H9 (cell line): ENCODE data around the gene SPATA2L. TPM values are rescaled to one million over a fixed set of nuclear protein-coding genes. Genes with fewer than 3 reads are reported as not detected.
A peak's percentile ranks its signal among the peaks of the same experiment; 100 is the strongest.

Experiments used
- DNase-seq: peaks from one replicate; pipeline ENCODE4 v3.0.0-alpha.2; 2017
- H2AFZ ChIP-seq: one replicate; pipeline ENCODE4 v1.6.1; 2013; ENCODE audit warnings: mild to moderate bottlenecking, low read length, control low read depth, moderate library complexity
- H2AK5ac ChIP-seq: 2 replicates; pipeline ENCODE4 v1.6.1; 2013; ENCODE audit warnings: low read length, control low read depth, mixed read lengths; ENCODE audit not compliant: insufficient read length
- H2BK120ac ChIP-seq: one replicate; pipeline ENCODE4 v1.6.1; 2013; ENCODE audit warnings: low read depth, mild to moderate bottlenecking, low read length, control low read depth, inconsistent platforms; ENCODE audit not compliant: poor library complexity, severe bottlenecking
- H2BK12ac ChIP-seq: 2 replicates; pipeline ENCODE4 v1.6.1; 2013; ENCODE audit warnings: low read length, control low read depth, mixed read lengths, low read depth; ENCODE audit not compliant: insufficient read length
- H2BK15ac ChIP-seq: 2 replicates; pipeline ENCODE4 v1.6.1; 2013; ENCODE audit warnings: low read depth, low read length, control low read depth
- H2BK20ac ChIP-seq: one replicate; pipeline ENCODE4 v1.6.1; 2013; ENCODE audit warnings: low read depth, mild to moderate bottlenecking, low read length, control low read depth, inconsistent platforms; ENCODE audit not compliant: poor library complexity, severe bottlenecking
- H2BK5ac ChIP-seq: 2 replicates; pipeline ENCODE4 v1.6.1; 2013; ENCODE audit warnings: low read length, control low read depth, mixed read lengths; ENCODE audit not compliant: insufficient read length
- H3K14ac ChIP-seq: 2 replicates; pipeline ENCODE4 v1.6.1; 2013; ENCODE audit warnings: low read length, control low read depth; ENCODE audit not compliant: insufficient read depth
- H3K18ac ChIP-seq: 2 replicates; pipeline ENCODE4 v1.6.1; 2013; ENCODE audit warnings: low read depth, mild to moderate bottlenecking, mixed read lengths, low read length, control low read depth; ENCODE audit not compliant: insufficient read length
- H3K23ac ChIP-seq: 2 replicates; pipeline ENCODE4 v1.6.1; 2013; ENCODE audit warnings: low read length, control low read depth, mixed read lengths, low read depth; ENCODE audit not compliant: insufficient read length
- H3K23me2 ChIP-seq: 2 replicates; pipeline ENCODE4 v1.6.1; 2013; ENCODE audit warnings: low read depth, mild to moderate bottlenecking, mixed read lengths, low read length, control low read depth; ENCODE audit not compliant: insufficient read length, poor library complexity, severe bottlenecking
- H3K27ac ChIP-seq: 2 replicates; pipeline ENCODE4 v1.5.1; 2013; ENCODE audit warnings: low read length, control low read depth, mixed read lengths, low read depth; ENCODE audit not compliant: insufficient read length
- H3K27me3 ChIP-seq: 2 replicates; pipeline ENCODE4 v1.6.1; 2013; ENCODE audit warnings: low read length, control low read depth, inconsistent platforms; ENCODE audit not compliant: insufficient read depth
- H3K4ac ChIP-seq: 2 replicates; pipeline ENCODE4 v1.6.1; 2013; ENCODE audit warnings: low read depth, mild to moderate bottlenecking, control low read depth, inconsistent platforms, low read length, moderate library complexity
- H3K4me1 ChIP-seq: 2 replicates; pipeline ENCODE4 v1.6.1; 2013; ENCODE audit warnings: low read length, control low read depth, inconsistent platforms; ENCODE audit not compliant: insufficient read depth
- H3K4me2 ChIP-seq: 2 replicates; pipeline ENCODE4 v1.6.1; 2013; ENCODE audit warnings: low read length, control low read depth, mixed read lengths; ENCODE audit not compliant: insufficient read length, insufficient read depth
- H3K56ac ChIP-seq: 2 replicates; pipeline ENCODE4 v1.6.1; 2013; ENCODE audit warnings: low read depth, mild to moderate bottlenecking, mixed read lengths, low read length, control low read depth; ENCODE audit not compliant: insufficient read length
- H3K79me1 ChIP-seq: 2 replicates; pipeline ENCODE4 v1.6.1; 2013; ENCODE audit warnings: low read depth, mild to moderate bottlenecking, moderate library complexity, low read length, control low read depth, inconsistent platforms; ENCODE audit not compliant: insufficient read depth, poor library complexity, severe bottlenecking
- H3K79me2 ChIP-seq: 2 replicates; pipeline ENCODE4 v1.6.1; 2013; ENCODE audit warnings: low read length, control low read depth, inconsistent platforms; ENCODE audit not compliant: insufficient read depth
- H3K9ac ChIP-seq: 2 replicates; pipeline ENCODE4 v1.6.1; 2013; ENCODE audit warnings: low read length, control low read depth, mixed read lengths; ENCODE audit not compliant: insufficient read length; ENCODE audit errors: extremely low read depth
- H3K9me3 ChIP-seq: one replicate; pipeline ENCODE4 v1.6.1; 2013; ENCODE audit warnings: low read depth, low read length, inconsistent platforms; ENCODE audit not compliant: control insufficient read depth
- H3T11ph ChIP-seq: one replicate; pipeline ENCODE4 v1.6.1; 2013; ENCODE audit warnings: mild to moderate bottlenecking, low read length, control low read depth, inconsistent platforms
- H4K20me1 ChIP-seq: one replicate; pipeline ENCODE4 v1.6.1; 2013; ENCODE audit not compliant: control insufficient read depth, insufficient read length, insufficient read depth
- H4K5ac ChIP-seq: 2 replicates; pipeline ENCODE4 v1.6.1; 2013; ENCODE audit warnings: low read depth, mild to moderate bottlenecking, mixed read lengths, low read length, control low read depth; ENCODE audit not compliant: insufficient read length
- H4K8ac ChIP-seq: replicated peaks from 2 replicates; pipeline ENCODE4 v1.6.1; 2013; ENCODE audit warnings: low read length, control low read depth, mixed read lengths, low read depth; ENCODE audit not compliant: insufficient read length
- H4K91ac ChIP-seq: 2 replicates; pipeline ENCODE4 v1.6.1; 2013; ENCODE audit warnings: low read depth, mild to moderate bottlenecking, moderate library complexity, mixed read lengths, low read length, control low read depth; ENCODE audit not compliant: insufficient read length
- H3K27ac Mint-ChIP-seq, 3 experiments: 2 replicates in 2 of 3; 3 replicates in 1 of 3; pipeline ENCODE4 v1.8.0; 2020 to 2021; ENCODE audit warnings: mixed read lengths in 3 of 3, mild to moderate bottlenecking in 1 of 3, moderate library complexity in 1 of 3
- H3K27me3 Mint-ChIP-seq: 2 replicates; pipeline ENCODE4 v1.8.0; 2021; ENCODE audit warnings: low read depth, mild to moderate bottlenecking, moderate library complexity, mixed read lengths
- H3K36me3 Mint-ChIP-seq, 3 experiments: 2 replicates in 2 of 3; 3 replicates in 1 of 3; pipeline ENCODE4 v1.8.0; 2020 to 2021; ENCODE audit warnings: low read depth in 3 of 3, mixed read lengths in 3 of 3; ENCODE audit not compliant: insufficient read depth in 1 of 3
- H3K4me1 Mint-ChIP-seq, 2 experiments: 2 replicates each; pipeline ENCODE4 v1.8.0; 2020; ENCODE audit warnings: mixed read lengths in 2 of 2
- H3K4me3 Mint-ChIP-seq, 2 experiments: 2 replicates in 1 of 2; 3 replicates in 1 of 2; pipeline ENCODE4 v1.8.0; 2020 to 2021; ENCODE audit warnings: mild to moderate bottlenecking in 2 of 2, mixed read lengths in 2 of 2, moderate library complexity in 1 of 2
- H3K9me3 Mint-ChIP-seq, 2 experiments: 2 replicates in 1 of 2; 3 replicates in 1 of 2; pipeline ENCODE4 v1.8.0; 2020; ENCODE audit warnings: mild to moderate bottlenecking in 2 of 2, mixed read lengths in 2 of 2, moderate library complexity in 1 of 2
- WGBS: extraction: QIAGEN DNeasy Blood & Tissue Kit; methylation state at CpG from one replicate; pipeline ENCODE4 v1.1.7; 2013; ENCODE audit warnings: missing lambda C conversion rate, low lambda C conversion rate, mixed read lengths; ENCODE audit not compliant: insufficient read length; ENCODE audit errors: extremely low coverage; 5-methylcytosine and 5-hydroxymethylcytosine counted together
- total RNA-seq: library from RNA; stranded (reverse); gene quantifications from 2 replicates; pipeline ENCODE4 v1.2.1, GENCODE V29; 2021
- TF ChIP-seq, protein P1 (sequence below): fragments of 200-600 bp; sonication (generic); conservative IDR thresholded peaks from 3 replicates; pipeline ENCODE4 v1.8.0; 2021; ENCODE audit warnings: antibody characterized with exemption, mild to moderate bottlenecking

Gene SPATA2L
- total RNA-seq, 1 experiment from 2014 or later, result 27.1 TPM

DNA sequence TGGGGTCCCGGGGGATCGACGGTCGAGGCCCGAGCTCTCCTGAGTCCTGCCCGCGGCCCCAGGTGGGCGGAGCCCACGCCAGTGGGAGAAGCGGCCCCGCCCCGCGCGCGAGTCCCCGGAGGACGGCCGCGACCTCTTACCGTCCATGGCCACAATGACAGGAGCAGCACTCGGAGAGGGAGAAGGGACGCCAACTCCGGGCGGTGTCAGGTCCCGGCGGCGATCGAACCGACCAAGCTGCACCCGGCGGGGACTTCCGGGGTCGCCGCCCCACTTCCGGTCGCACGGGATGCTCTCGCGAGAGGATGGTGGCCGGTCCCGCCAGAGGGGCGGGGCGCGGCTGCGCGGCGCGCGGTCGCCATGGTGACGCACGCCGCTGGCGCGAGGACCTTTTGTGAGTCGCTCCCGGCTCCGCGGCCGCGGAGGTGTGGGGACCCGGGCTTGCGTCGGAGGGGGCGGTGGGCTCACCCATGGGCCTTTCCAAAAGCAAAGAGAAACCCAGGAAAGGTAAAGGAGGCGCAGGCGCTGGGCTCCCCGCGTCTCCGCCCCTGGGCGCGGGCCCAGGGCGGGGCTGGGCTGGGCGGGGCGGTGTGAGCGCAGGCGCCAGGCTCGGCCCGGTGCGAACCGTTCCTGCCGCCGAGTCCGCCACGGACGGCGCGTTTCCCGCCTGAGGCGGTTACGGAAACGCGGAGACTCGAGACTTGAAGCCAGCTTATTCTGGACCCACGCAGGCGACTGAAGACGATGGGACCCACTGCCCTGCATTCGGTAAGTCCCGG lies 43.9 kb downstream of the SPATA2L start, which contains the start of the genes CHMP1A and SPATA33:
CHMP1A (minus strand) TSS at position 267 of the 779 bp plus-strand sequence; CDS start at position 147, 120 bp downstream.
SPATA33 (plus strand) TSS at position 395 of the 779 bp plus-strand sequence; CDS start at position 471, 76 bp downstream.
- Mint-ChIP-seq H3K27me3 (peaks cover 2% of the 10 kb centered on the region; the same call in 1 of the 2 replicates), H3K27ac (peak within 1 kb of the TSS in 2 of 3 experiments; percentile 44 to 60; a peak in 1 of 7 replicates), H3K4me1 (peaks cover 9 to 14% of the 10 kb centered on the region in 2 experiments), H3K4me3 (peak within 1 kb of the TSS; percentile 84 to 92), H3K9me3 (peaks cover 7% of the 10 kb centered on the region in 2 experiments; a peak in 4 of 5 replicates), H3K36me3 (peaks cover 39 to 50% (median 50%) of the 10 kb centered on the region in 3 experiments)
- H3K23me2 ChIP-seq, result peaks cover 7% of the 10 kb centered on the region
- H3K4ac ChIP-seq, result no peak within 1 kb of the TSS
- no peak within 1 kb of the TSS for H3K23ac ChIP-seq
- peak within 1 kb of the TSS; percentile 84 for H3K4me2 ChIP-seq
- no peaks in the 10 kb centered on the region for H3K9me3 ChIP-seq
- H3T11ph ChIP-seq, result no peak within 1 kb of the TSS
- no peaks in the 10 kb centered on the region for H3K27me3 ChIP-seq
- no peak within 1 kb of the TSS for H3K56ac ChIP-seq
- H3K4me1 ChIP-seq, result no peaks in the 10 kb centered on the region
- peak within 1 kb of the TSS; percentile 73; the same call in 1 of the 2 replicates for H3K14ac ChIP-seq
- H4K5ac ChIP-seq, result no peak within 1 kb of the TSS
- H3K18ac ChIP-seq, result no peak within 1 kb of the TSS
- H3K79me1 ChIP-seq, result peaks cover 2% of the 10 kb centered on the region
- H2BK20ac ChIP-seq, result no peak within 1 kb of the TSS
- no peak within 1 kb of the TSS for H2BK120ac ChIP-seq
- H4K91ac ChIP-seq, result no peak within 1 kb of the TSS
- DNase-seq, result peak; percentile 90
- no peak within 1 kb of the TSS for H3K27ac ChIP-seq
- TF ChIP-seq, protein P1, sequence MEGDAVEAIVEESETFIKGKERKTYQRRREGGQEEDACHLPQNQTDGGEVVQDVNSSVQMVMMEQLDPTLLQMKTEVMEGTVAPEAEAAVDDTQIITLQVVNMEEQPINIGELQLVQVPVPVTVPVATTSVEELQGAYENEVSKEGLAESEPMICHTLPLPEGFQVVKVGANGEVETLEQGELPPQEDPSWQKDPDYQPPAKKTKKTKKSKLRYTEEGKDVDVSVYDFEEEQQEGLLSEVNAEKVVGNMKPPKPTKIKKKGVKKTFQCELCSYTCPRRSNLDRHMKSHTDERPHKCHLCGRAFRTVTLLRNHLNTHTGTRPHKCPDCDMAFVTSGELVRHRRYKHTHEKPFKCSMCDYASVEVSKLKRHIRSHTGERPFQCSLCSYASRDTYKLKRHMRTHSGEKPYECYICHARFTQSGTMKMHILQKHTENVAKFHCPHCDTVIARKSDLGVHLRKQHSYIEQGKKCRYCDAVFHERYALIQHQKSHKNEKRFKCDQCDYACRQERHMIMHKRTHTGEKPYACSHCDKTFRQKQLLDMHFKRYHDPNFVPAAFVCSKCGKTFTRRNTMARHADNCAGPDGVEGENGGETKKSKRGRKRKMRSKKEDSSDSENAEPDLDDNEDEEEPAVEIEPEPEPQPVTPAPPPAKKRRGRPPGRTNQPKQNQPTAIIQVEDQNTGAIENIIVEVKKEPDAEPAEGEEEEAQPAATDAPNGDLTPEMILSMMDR, result no peak
- H4K8ac ChIP-seq, result no peak within 1 kb of the TSS
- no peak within 1 kb of the TSS for H2BK12ac ChIP-seq
- peak within 1 kb of the TSS; percentile 81 for H3K9ac ChIP-seq
- H2BK15ac ChIP-seq, result no peak within 1 kb of the TSS
- H2AFZ ChIP-seq, result no peak within 1 kb of the TSS
- no peaks in the 10 kb centered on the region for H4K20me1 ChIP-seq
- WGBS, result no CpG with 5 or more reads among the region's 99 CpGs
- no peak within 1 kb of the TSS for H2AK5ac ChIP-seq
- peaks cover 5% of the 10 kb centered on the region; the same call in 1 of the 2 replicates for H3K79me2 ChIP-seq
- no peak within 1 kb of the TSS for H2BK5ac ChIP-seq
